CD4-positive, alpha-beta T cell treated with Interleukin-1 beta for 1 hour (primary cell): ENCODE results near the gene PDE3B.
"Not testable (repeated sequence)": the region's sequence is repeated elsewhere in the genome, so short reads cannot be mapped to it uniquely, and the experiment has no call there.

ENCODE experiments used
- DNase-seq, 2 donors: peaks; one replicate each; pipeline ENCODE4 v3.0.0-alpha.2; 2020 to 2022

The PDE3B gene

GRCh38 chr11:14819596-14819995 lies 176.0 kb downstream of the PDE3B start:
- DNase-seq, result no peak

GRCh38 chr11:14821031-14821430 lies 177.4 kb downstream of the PDE3B start:
- no peak for DNase-seq

- no peak for DNase-seq
Measured at GRCh38 chr11:14826600-14826999, 183.0 kb downstream of the PDE3B start.

GRCh38 chr11:14835496-14836492 lies 192.2 kb downstream of the PDE3B start:
- DNase-seq, result no peak

- no peak for DNase-seq
Measured at GRCh38 chr11:14842002-14842401, 198.4 kb downstream of the PDE3B start.

- no peak for DNase-seq
Measured at GRCh38 chr11:14852571-14853177, 209.1 kb downstream of the PDE3B start.

GRCh38 chr11:14854057-14854456 lies 210.5 kb downstream of the PDE3B start:
- DNase-seq, result no peak

- DNase-seq, result no peak
Measured at GRCh38 chr11:14855890-14856289, 212.3 kb downstream of the PDE3B start.

- no peak for DNase-seq
Measured at GRCh38 chr11:14857621-14858020, 214.0 kb downstream of the PDE3B start.

GRCh38 chr11:14858404-14858803 lies 214.8 kb downstream of the PDE3B start:
- no peak for DNase-seq

GRCh38 chr11:14860511-14860910 lies 216.9 kb downstream of the PDE3B start:
- no peak for DNase-seq

GRCh38 chr11:14861680-14862079 lies 218.1 kb downstream of the PDE3B start:
- no peak for DNase-seq

GRCh38 chr11:14863775-14864174 lies 220.2 kb downstream of the PDE3B start:
- DNase-seq, result not testable (repeated sequence)

- no peak for DNase-seq
Measured at GRCh38 chr11:14872032-14872431, 228.4 kb downstream of the PDE3B start.

- no peak for DNase-seq
Measured at GRCh38 chr11:14873632-14874031, 230.0 kb downstream of the PDE3B start.

GRCh38 chr11:14875163-14875562 lies 231.6 kb downstream of the PDE3B start:
- DNase-seq, result no peak

GRCh38 chr11:14881576-14882193 lies 238.1 kb downstream of the PDE3B start:
- DNase-seq, result no peak

GRCh38 chr11:14882196-14882595 lies 238.6 kb downstream of the PDE3B start:
- no peak for DNase-seq

GRCh38 chr11:14883683-14884082 lies 240.1 kb downstream of the PDE3B start:
- not testable (repeated sequence) for DNase-seq

GRCh38 chr11:14884667-14885273 lies 241.2 kb downstream of the PDE3B start:
- no peak for DNase-seq

- DNase-seq, result no peak
Measured at GRCh38 chr11:14886513-14886912, 242.9 kb downstream of the PDE3B start.

- DNase-seq, result peak; percentile 87 to 90
Measured at GRCh38 chr11:14891143-14892035, 247.8 kb downstream of the PDE3B start.
